HG03103 (cell line): Measurements from ENCODE around the gene GDPD2.
"Not testable (repeated sequence)": the region's sequence is repeated elsewhere in the genome, so short reads cannot be mapped to it uniquely, and the experiment has no call there.

Experiments
- ATAC-seq: cut with Tn5 transposase; IDR thresholded peaks from one replicate; pipeline ENCODE4 v1.9.1; 2021; ENCODE audit warnings: low read depth; ENCODE audit not compliant: unreplicated experiment

GDPD2 gene

GRCh38 chrX:70422851-70423341 lies at the start of gene GDPD2:
Gene GDPD2, plus strand, starts transcription at chrX:70423314. Its CDS starts 1,671 bp downstream, at chrX:70424985.
- no peak for ATAC-seq

- ATAC-seq: no peak
Measured at GRCh38 chrX:70386235-70386634, 36.9 kb upstream of the GDPD2 start.

GRCh38 chrX:70398899-70399298 lies 24.2 kb upstream of the GDPD2 start:
- ATAC-seq: no peak

DNA sequence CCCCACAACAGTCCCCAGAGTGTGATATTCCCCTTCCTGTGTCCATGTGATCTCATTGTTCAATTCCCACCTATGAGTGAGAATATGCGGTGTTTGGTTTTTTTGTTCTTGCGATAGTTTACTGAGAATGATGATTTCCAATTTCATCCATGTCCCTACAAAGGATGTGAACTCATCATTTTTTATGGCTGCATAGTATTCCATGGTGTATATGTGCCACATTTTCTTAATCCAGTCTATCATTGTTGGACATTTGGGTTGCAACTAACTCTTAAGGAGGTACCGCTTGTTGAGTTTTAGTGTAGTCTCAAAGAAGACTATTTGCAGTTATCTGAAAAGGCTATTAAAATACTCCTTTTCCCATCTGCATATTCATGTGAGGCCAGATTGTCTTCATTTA lies 22.9 kb upstream of the GDPD2 start:
- ATAC-seq: not testable (repeated sequence)

GRCh38 chrX:70402721-70403120 lies 20.4 kb upstream of the GDPD2 start:
- ATAC-seq: no peak

DNA sequence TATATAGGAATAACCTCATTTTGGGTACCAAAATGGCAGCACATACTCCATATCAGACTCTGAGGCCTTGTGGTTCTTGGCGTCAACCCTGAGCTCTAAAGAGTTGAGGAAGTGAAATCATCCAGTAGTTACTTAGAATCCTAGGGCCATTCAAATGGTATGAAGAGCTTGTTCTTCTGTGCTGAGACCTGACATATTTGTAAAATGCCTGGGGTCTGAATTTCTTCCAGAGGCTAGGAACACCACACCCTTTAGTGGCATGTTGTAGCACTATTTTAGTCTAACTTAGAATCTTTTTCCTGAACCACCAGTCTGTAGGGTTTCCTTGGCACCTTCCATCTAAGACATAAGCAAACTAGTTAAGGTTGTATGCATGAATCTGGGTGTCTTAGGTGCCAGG lies 18.1 kb upstream of the GDPD2 start:
- ATAC-seq: no peak

GRCh38 chrX:70410921-70411320 lies 12.2 kb upstream of the GDPD2 start:
- ATAC-seq: no peak

DNA sequence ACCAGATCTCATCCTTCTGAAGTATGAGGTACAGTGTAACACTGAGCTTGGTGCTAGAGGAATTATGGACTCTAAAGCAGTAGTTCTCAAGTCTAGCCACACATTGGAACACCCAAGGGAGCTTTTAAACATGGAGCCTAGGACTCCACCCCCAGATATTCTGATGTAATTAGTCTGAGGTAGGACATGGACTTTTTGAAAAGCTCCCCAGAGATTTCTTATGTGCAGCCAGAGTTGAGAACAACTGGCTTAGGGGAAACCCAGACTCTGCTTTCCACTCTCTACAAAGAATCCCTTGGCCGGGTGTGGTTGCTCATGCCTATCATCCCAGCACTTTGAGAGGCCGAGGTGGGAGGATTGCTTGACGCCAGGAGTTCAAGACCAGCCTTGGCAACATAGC lies 11.6 kb upstream of the GDPD2 start:
- ATAC-seq: no peak

- ATAC-seq: no peak
Measured at GRCh38 chrX:70421618-70422017, 1.5 kb upstream of the GDPD2 start.

GRCh38 chrX:70423936-70424675 lies 992 bp downstream of the GDPD2 start:
- ATAC-seq: no peak

DNA sequence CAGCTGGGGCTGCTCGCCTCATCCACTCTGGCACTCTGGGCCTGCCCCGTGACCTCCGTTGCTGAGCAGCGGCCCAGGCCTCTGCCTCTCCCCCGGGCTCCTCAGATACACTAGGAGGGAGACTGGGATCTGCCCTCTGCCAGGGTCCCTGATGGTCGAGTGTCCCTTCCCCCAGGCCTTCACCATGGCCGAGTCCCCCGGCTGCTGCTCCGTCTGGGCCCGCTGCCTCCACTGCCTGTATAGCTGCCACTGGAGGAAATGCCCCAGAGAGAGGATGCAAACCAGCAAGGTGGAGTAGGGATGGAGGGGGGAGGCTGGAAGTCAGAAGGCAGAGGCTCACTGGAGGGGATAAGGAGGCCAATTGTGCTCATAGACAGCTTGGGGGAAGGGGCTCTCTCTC lies 1.7 kb downstream of the GDPD2 start:
- ATAC-seq: no peak

GRCh38 chrX:70426286-70427278 lies 3.5 kb downstream of the GDPD2 start:
- ATAC-seq: no peak

GRCh38 chrX:70427365-70427764 lies 4.3 kb downstream of the GDPD2 start:
- ATAC-seq: no peak

DNA sequence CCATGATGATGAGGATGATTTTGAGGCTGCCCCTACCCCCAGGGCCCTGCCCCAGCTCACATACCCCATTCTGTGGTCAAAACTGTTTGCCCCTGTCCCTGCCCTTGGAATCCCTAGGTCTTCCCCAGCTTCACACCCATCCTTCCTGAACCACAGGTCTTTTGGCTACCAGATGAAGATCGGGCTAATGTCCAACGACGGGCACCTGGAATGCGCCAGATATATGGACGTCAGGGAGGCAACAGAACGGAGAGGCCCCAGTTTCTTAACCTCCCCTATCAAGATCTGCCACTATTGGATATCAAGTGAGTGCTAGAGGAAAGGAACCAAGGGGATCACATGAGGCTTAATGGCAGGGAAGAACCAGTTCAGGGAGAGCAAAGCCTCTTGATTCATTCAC lies 6.6 kb downstream of the GDPD2 start:
- no peak for ATAC-seq

GRCh38 chrX:70432936-70433847 lies 10.1 kb downstream of the GDPD2 start:
- ATAC-seq: no peak

DNA sequence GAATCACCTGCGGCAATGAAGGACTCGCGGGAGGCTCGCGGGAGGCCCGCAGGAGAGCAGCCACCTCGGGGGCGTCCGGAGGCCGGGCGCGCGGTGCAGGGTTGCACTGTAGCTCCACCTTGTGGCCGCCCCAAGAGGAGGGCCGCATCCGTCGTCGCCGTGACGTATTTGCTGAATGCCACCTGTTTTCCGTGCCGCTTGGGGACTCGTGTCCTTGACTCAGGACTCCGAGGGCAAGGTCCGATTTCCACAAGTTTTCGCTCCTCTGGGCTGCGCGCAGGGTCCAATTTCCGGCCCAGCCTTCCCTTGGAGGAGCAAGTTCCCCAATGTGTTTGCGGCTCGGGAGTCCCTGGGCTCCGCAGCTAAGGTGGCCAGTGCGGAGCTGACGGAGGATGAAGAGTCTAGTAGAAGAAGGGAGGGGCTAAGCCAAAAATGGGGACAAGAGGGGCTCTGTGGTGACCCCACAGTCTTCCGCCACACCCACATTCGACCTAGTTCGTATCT lies 10.8 kb downstream of the GDPD2 start:
- ATAC-seq: peak; percentile 67

- peak; percentile 63 for ATAC-seq
Measured at GRCh38 chrX:70434352-70434866, 11.3 kb downstream of the GDPD2 start.

- no peak for ATAC-seq
Measured at GRCh38 chrX:70434914-70435586, 11.9 kb downstream of the GDPD2 start.

DNA sequence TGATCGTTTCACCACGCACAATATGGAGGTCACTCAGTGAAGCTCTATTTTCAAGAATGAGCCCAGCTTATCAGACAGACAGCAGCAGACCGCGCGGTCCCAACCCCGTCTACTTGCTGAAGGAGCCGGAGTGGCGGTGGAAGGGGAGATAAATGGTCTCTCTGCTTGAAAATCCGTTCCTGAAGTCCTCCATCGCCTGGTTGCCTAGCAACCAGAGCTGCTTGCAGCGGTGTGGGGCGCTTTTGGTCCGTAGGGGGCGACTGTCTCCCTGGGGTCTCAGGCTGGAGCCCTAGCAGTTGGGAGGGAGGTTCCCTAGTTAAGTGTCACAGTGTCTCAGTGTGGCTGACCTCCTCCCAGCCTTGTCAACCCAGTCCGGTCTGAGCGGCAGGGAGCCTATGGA lies 13.2 kb downstream of the GDPD2 start:
- no peak for ATAC-seq
